GM23338 (cell line): Measurements from ENCODE around the gene CCDC91. TPM values are rescaled to one million over a fixed set of nuclear protein-coding genes. Genes with fewer than 3 reads are reported as not detected.

ENCODE experiments used
- ATAC-seq: fragments of 200-7000 bp; cut with Tn5 transposase; 3 replicates; pipeline ENCODE4 v1.9.1; 2020
- DNase-seq: peaks from one replicate; pipeline ENCODE4 v3.0.0-alpha.2; 2015; ENCODE audit warnings: low spot score
- H2AFZ ChIP-seq: fragments of 200-600 bp; sonication (generic); 2 replicates; pipeline ENCODE4 v1.8.0; 2016; ENCODE audit warnings: antibody characterized with exemption, mild to moderate bottlenecking, moderate library complexity
- H3F3A ChIP-seq: fragments of 200-600 bp; sonication (generic); replicated peaks from 2 replicates; pipeline ENCODE4 v1.8.0; 2017; ENCODE audit warnings: antibody characterized with exemption, mixed run types, low read depth
- H3K27ac ChIP-seq: fragments of 200-600 bp; sonication (generic); 2 replicates; pipeline ENCODE4 v1.6.1; 2016; ENCODE audit warnings: low read depth
- H3K27me3 ChIP-seq: fragments of 200-600 bp; sonication (generic); 2 replicates; pipeline ENCODE4 v1.8.0; 2016; ENCODE audit warnings: mild to moderate bottlenecking, mixed run types, moderate library complexity; ENCODE audit not compliant: insufficient read depth
- H3K36me3 ChIP-seq: fragments of 200-600 bp; sonication (generic); 2 replicates; pipeline ENCODE4 v1.8.0; 2016; ENCODE audit warnings: mild to moderate bottlenecking; ENCODE audit not compliant: insufficient read depth
- H3K4me1 ChIP-seq: fragments of 200-600 bp; sonication (generic); 2 replicates; pipeline ENCODE4 v1.8.0; 2016; ENCODE audit warnings: mild to moderate bottlenecking, moderate library complexity; ENCODE audit not compliant: insufficient read depth
- H3K4me2 ChIP-seq: fragments of 200-600 bp; sonication (generic); 2 replicates; pipeline ENCODE4 v1.7.1; 2017; ENCODE audit warnings: mixed run types
- H3K4me3 ChIP-seq: fragments of 200-600 bp; sonication (generic); 2 replicates; pipeline ENCODE4 v1.6.1; 2016; ENCODE audit warnings: mixed run types
- H3K79me2 ChIP-seq: fragments of 200-600 bp; sonication (generic); replicated peaks from 2 replicates; pipeline ENCODE4 v1.8.0; 2017; ENCODE audit warnings: mild to moderate bottlenecking; ENCODE audit not compliant: insufficient read depth
- H3K9me2 ChIP-seq: fragments of 200-600 bp; sonication (generic); 2 replicates; pipeline ENCODE4 v1.8.0; 2017; ENCODE audit not compliant: insufficient read depth
- H4K20me1 ChIP-seq: fragments of 200-600 bp; sonication (generic); replicated peaks from 2 replicates; pipeline ENCODE4 v1.8.0; 2017; ENCODE audit warnings: mild to moderate bottlenecking; ENCODE audit not compliant: insufficient read depth
- H3K27ac Mint-ChIP-seq: 2 replicates; pipeline ENCODE4 v1.8.0; 2020; ENCODE audit warnings: inconsistent platforms, mild to moderate bottlenecking, moderate library complexity, mixed read lengths
- H3K27me3 Mint-ChIP-seq: 3 replicates; pipeline ENCODE4 v1.8.0; 2022; ENCODE audit warnings: low read depth, mild to moderate bottlenecking, moderate library complexity, mixed read lengths, inconsistent platforms; ENCODE audit not compliant: insufficient read depth, poor library complexity
- H3K36me3 Mint-ChIP-seq: 3 replicates; pipeline ENCODE4 v1.8.0; 2021; ENCODE audit warnings: low read depth, mild to moderate bottlenecking, inconsistent platforms, moderate library complexity, mixed read lengths
- H3K4me1 Mint-ChIP-seq: 3 replicates; pipeline ENCODE4 v1.8.0; 2020; ENCODE audit warnings: mild to moderate bottlenecking, inconsistent platforms, mixed read lengths
- H3K4me3 Mint-ChIP-seq: 3 replicates; pipeline ENCODE4 v1.8.0; 2021; ENCODE audit warnings: moderate library complexity, mild to moderate bottlenecking, inconsistent platforms, mixed read lengths
- H3K9me3 Mint-ChIP-seq: 3 replicates; pipeline ENCODE4 v1.8.0; 2020; ENCODE audit warnings: moderate library complexity, mild to moderate bottlenecking, inconsistent platforms, mixed read lengths
- ZNF331 ChIP-seq: fragments of 250-450 bp; sonication (Bioruptor Pico); IDR thresholded peaks from 2 replicates; pipeline ENCODE4 v1.5.0; 2020; ENCODE audit warnings: low read depth, mild to moderate bottlenecking, moderate library complexity
- polyA plus RNA-seq: library from polyadenylated mRNA; unstranded; fragments of >200 nt; fragmentation: Nextera tagmentation; extraction: Ambion mirVana; gene quantifications from 2 replicates; pipeline ENCODE4 v1.2.1, GENCODE V29; 2016
- total RNA-seq: library from RNA; depleted of rRNA; stranded (reverse); fragments of >200 nt; shearing (Covaris generic); gene quantifications from 2 replicates; pipeline ENCODE4 v1.2.3, GENCODE V29; 2014
- TF ChIP-seq, protein P1 (sequence below): fragments of 250-450 bp; sonication (Bioruptor Pico); IDR thresholded peaks from 2 replicates; pipeline ENCODE4 v1.5.0; 2020; ENCODE audit warnings: mild to moderate bottlenecking, moderate library complexity

Gene CCDC91
- total and polyA plus RNA-seq, 2 experiments from 2014 or later = 24.7 to 48.7 TPM

DNA sequence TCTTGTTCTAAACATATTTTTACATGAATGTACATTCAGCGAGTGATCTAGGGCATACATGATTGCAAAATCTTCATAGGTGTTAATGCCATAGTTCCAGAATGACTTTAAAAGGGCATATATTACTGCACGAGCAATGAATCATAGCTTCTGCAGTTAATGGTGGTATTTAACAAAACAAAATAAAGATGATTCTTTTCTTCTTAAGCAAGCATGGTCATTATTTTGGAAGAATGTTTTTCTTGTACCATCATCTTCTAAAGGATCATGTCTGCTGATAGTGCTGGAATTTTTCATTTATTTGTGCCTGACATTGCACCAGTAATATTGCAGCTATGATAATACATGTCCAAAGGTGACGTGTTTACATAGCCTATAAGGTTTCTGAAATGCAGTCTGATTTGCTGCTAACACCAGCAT is 388.6 kb downstream of the CCDC91 start (continued):
- TF ChIP-seq, protein P1, sequence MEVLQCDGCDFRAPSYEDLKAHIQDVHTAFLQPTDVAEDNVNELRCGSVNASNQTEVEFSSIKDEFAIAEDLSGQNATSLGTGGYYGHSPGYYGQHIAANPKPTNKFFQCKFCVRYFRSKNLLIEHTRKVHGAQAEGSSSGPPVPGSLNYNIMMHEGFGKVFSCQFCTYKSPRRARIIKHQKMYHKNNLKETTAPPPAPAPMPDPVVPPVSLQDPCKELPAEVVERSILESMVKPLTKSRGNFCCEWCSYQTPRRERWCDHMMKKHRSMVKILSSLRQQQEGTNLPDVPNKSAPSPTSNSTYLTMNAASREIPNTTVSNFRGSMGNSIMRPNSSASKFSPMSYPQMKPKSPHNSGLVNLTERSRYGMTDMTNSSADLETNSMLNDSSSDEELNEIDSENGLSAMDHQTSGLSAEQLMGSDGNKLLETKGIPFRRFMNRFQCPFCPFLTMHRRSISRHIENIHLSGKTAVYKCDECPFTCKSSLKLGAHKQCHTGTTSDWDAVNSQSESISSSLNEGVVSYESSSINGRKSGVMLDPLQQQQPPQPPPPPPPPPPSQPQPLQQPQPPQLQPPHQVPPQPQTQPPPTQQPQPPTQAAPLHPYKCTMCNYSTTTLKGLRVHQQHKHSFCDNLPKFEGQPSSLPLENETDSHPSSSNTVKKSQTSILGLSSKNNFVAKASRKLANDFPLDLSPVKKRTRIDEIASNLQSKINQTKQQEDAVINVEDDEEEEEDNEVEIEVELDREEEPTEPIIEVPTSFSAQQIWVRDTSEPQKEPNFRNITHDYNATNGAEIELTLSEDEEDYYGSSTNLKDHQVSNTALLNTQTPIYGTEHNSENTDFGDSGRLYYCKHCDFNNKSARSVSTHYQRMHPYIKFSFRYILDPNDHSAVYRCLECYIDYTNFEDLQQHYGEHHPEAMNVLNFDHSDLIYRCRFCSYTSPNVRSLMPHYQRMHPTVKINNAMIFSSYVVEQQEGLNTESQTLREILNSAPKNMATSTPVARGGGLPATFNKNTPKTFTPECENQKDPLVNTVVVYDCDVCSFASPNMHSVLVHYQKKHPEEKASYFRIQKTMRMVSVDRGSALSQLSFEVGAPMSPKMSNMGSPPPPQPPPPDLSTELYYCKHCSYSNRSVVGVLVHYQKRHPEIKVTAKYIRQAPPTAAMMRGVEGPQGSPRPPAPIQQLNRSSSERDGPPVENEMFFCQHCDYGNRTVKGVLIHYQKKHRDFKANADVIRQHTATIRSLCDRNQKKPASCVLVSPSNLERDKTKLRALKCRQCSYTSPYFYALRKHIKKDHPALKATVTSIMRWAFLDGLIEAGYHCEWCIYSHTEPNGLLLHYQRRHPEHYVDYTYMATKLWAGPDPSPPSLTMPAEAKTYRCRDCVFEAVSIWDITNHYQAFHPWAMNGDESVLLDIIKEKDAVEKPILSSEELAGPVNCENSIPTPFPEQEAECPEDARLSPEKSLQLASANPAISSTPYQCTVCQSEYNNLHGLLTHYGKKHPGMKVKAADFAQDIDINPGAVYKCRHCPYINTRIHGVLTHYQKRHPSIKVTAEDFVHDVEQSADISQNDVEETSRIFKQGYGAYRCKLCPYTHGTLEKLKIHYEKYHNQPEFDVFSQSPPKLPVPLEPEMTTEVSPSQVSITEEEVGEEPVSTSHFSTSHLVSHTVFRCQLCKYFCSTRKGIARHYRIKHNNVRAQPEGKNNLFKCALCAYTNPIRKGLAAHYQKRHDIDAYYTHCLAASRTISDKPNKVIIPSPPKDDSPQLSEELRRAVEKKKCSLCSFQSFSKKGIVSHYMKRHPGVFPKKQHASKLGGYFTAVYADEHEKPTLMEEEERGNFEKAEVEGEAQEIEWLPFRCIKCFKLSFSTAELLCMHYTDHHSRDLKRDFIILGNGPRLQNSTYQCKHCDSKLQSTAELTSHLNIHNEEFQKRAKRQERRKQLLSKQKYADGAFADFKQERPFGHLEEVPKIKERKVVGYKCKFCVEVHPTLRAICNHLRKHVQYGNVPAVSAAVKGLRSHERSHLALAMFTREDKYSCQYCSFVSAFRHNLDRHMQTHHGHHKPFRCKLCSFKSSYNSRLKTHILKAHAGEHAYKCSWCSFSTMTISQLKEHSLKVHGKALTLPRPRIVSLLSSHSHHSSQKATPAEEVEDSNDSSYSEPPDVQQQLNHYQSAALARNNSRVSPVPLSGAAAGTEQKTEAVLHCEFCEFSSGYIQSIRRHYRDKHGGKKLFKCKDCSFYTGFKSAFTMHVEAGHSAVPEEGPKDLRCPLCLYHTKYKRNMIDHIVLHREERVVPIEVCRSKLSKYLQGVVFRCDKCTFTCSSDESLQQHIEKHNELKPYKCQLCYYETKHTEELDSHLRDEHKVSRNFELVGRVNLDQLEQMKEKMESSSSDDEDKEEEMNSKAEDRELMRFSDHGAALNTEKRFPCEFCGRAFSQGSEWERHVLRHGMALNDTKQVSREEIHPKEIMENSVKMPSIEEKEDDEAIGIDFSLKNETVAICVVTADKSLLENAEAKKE (CRISPR knock-in tag) = no peak
- TF ChIP-seq ZNF331 = no peak

DNA sequence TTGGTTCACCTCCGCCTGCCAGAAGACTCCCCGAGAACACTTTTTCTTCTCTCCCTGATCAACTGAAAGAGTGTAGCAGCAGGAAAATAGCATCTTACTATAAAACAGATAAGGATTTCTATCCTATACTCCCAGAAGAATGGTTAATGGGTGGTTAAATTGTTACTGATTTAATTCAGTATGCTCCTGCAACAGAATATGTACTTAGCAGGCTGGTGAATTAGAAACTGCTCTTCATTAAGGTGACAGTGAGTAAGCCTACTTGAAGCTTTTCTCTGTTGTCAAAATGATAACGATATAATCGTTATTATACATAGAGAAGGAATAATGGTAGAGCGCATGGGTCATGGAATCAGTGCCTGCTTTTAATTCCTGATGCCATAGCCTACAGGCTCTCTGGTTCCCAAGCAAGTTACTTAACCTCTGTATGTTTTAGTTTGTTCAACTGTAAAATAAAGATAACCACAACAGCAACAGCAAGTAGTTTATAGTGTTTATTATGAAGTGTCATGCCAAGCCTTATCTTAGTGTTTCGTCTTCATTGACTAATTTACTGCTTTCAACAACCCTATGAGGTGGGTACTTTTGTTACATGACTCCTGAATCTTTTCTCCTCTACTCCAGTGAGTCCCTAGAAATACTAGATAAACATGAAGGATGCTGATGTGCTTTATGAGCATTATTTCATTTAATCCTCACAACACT is 392.6 kb downstream of the CCDC91 start:
- Histone ChIP-seq H3K79me2 (no peaks in the 10 kb centered on the region), H3K4me2 (no peak overlapping the region), H3K4me1 (no peaks in the 10 kb centered on the region), H3K9me2 (peaks cover 6% of the 10 kb centered on the region), H3K27ac (no peak overlapping the region), H3K36me3 (no peaks in the 10 kb centered on the region), H3F3A (no peaks in the 10 kb centered on the region), H2AFZ (no peak overlapping the region), H4K20me1 (no peaks in the 10 kb centered on the region), H3K4me3 (no peak overlapping the region), H3K27me3 (no peaks in the 10 kb centered on the region)
- TF ChIP-seq, protein P1 (CRISPR knock-in tag) = no peak
- Mint-ChIP-seq H3K4me3 (no peak overlapping the region), H3K4me1 (no peaks in the 10 kb centered on the region), H3K36me3 (no peaks in the 10 kb centered on the region; the same call in 2 of the 3 replicates), H3K27ac (no peak overlapping the region), H3K9me3 (no peaks in the 10 kb centered on the region; the same call in 2 of the 3 replicates), H3K27me3 (no peaks in the 10 kb centered on the region)
- DNase-seq = no peak
- no peak for ATAC-seq
